Activated T-helper 2 cell treated with anti-CD3 and anti-CD28 coated beads, Interferon-gamma antibody, Interleukin-2, Interleukin-4, amounts not matched to agents 10 μg/mL and 5 μg/mL and 100 μg/mL, durations not matched to agents 14 hours and 24 hours and 36 hours (primary cell): ENCODE data around the gene SFMBT1. TPM values are rescaled to one million over a fixed set of nuclear protein-coding genes. Genes with fewer than 3 reads are reported as not detected.

Experiments
- DNase-seq: peaks from one replicate; pipeline ENCODE4 v3.0.0; 2021; ENCODE audit warnings: low spot score
- H3K27ac Mint-ChIP-seq: one replicate; pipeline ENCODE4 v1.8.0; 2021; ENCODE audit warnings: mixed read lengths
- H3K27me3 Mint-ChIP-seq: one replicate; pipeline ENCODE4 v1.8.0; 2021; ENCODE audit warnings: low read depth, mixed read lengths
- H3K36me3 Mint-ChIP-seq: one replicate; pipeline ENCODE4 v1.8.0; 2021; ENCODE audit warnings: low read depth, mixed read lengths
- H3K4me1 Mint-ChIP-seq: one replicate; pipeline ENCODE4 v1.8.0; 2021; ENCODE audit warnings: low read depth, mixed read lengths
- H3K4me3 Mint-ChIP-seq: one replicate; pipeline ENCODE4 v1.8.0; 2021; ENCODE audit warnings: low read depth, mild to moderate bottlenecking, moderate library complexity, mixed read lengths
- H3K9me3 Mint-ChIP-seq: one replicate; pipeline ENCODE4 v1.8.0; 2021; ENCODE audit warnings: mixed read lengths
- intact Hi-C: fragments of 100-400 bp; cut with micrococcal nuclease; formaldehyde crosslinking; loops from one replicate; pipeline ENCODE4 v1.15.1; 2023
- total RNA-seq: library from RNA; stranded (reverse); gene quantifications from 2 replicates; pipeline ENCODE4 v1.2.3, GENCODE V29; 2022

The SFMBT1 gene
- total RNA-seq, 1 donor from 2014 or later, result 23.4 TPM

- H3K36me3 Mint-ChIP-seq, result peaks cover 24% of the 10 kb centered on the region
- H3K9me3 Mint-ChIP-seq, result no peaks in the 10 kb centered on the region
- H3K27ac Mint-ChIP-seq, result peak overlapping the region; percentile 46
- H3K4me3 Mint-ChIP-seq, result peak overlapping the region; percentile 6
- H3K27me3 Mint-ChIP-seq, result no peaks in the 10 kb centered on the region
- peaks cover 53% of the 10 kb centered on the region for H3K4me1 Mint-ChIP-seq
- intact Hi-C loops, result loop anchor here (10.0 kb wide), 1 partner anchor 356 kb away; the partner anchor contains the start of genes NT5DC2 and UQCC5
- DNase-seq, result no peak
Observed at GRCh38 chr3:52891164-52891563, 154.7 kb downstream of the SFMBT1 start.

- Mint-ChIP-seq H3K36me3 (peaks cover 28% of the 10 kb centered on the region), H3K9me3 (no peaks in the 10 kb centered on the region), H3K4me1 (peaks cover 49% of the 10 kb centered on the region), H3K27ac (peak overlapping the region; percentile 51), H3K27me3 (no peaks in the 10 kb centered on the region), H3K4me3 (no peak overlapping the region)
- intact Hi-C loops, result loop anchor here (10.0 kb wide), 1 partner anchor 356 kb away; the partner anchor contains the start of genes NT5DC2 and UQCC5
- DNase-seq, result no peak
Observed at GRCh38 chr3:52890735-52891134, 155.1 kb downstream of the SFMBT1 start.

- DNase-seq, result no peak
- no peaks in the 10 kb centered on the region for H3K27me3 Mint-ChIP-seq
- H3K4me3 Mint-ChIP-seq, result no peak overlapping the region
Observed at GRCh38 chr3:52889901-52890300, 156.0 kb downstream of the SFMBT1 start.

GRCh38 chr3:52887166-52887565, 158.7 kb downstream of the SFMBT1 start:
- Mint-ChIP-seq H3K4me3 (no peak overlapping the region), H3K36me3 (peaks cover 25% of the 10 kb centered on the region), H3K9me3 (no peaks in the 10 kb centered on the region), H3K27ac (no peak overlapping the region), H3K4me1 (peaks cover 17% of the 10 kb centered on the region), H3K27me3 (no peaks in the 10 kb centered on the region)
- intact Hi-C loops, result no loop called here
- DNase-seq, result no peak

More at GRCh38 chr3:52889901-52890300, 156.0 kb downstream of the SFMBT1 start:
- H3K9me3 Mint-ChIP-seq, result no peaks in the 10 kb centered on the region
- peaks cover 41% of the 10 kb centered on the region for H3K4me1 Mint-ChIP-seq
- intact Hi-C loops, result loop anchor here (10.0 kb wide), 1 partner anchor 355 kb away; the partner anchor contains the start of genes NT5DC2 and UQCC5
- H3K27ac Mint-ChIP-seq, result no peak overlapping the region
- peaks cover 29% of the 10 kb centered on the region for H3K36me3 Mint-ChIP-seq

- Mint-ChIP-seq H3K27me3 (no peaks in the 10 kb centered on the region), H3K4me3 (no peak overlapping the region), H3K4me1 (peaks cover 8% of the 10 kb centered on the region), H3K9me3 (no peaks in the 10 kb centered on the region), H3K36me3 (peaks cover 25% of the 10 kb centered on the region), H3K27ac (no peak overlapping the region)
- intact Hi-C loops, result no loop called here
- DNase-seq, result no peak
Observed at GRCh38 chr3:52886049-52886730, 159.7 kb downstream of the SFMBT1 start.

- H3K27ac Mint-ChIP-seq, result no peak overlapping the region
- H3K27me3 Mint-ChIP-seq, result no peaks in the 10 kb centered on the region
- intact Hi-C loops, result no loop called here
- peaks cover 7% of the 10 kb centered on the region for H3K4me1 Mint-ChIP-seq
- DNase-seq, result no peak
- no peak overlapping the region for H3K4me3 Mint-ChIP-seq
- H3K36me3 Mint-ChIP-seq, result peaks cover 25% of the 10 kb centered on the region
- H3K9me3 Mint-ChIP-seq, result no peaks in the 10 kb centered on the region
Observed at GRCh38 chr3:52882377-52882776, 163.5 kb downstream of the SFMBT1 start.

- Mint-ChIP-seq H3K27me3 (no peaks in the 10 kb centered on the region), H3K36me3 (peaks cover 25% of the 10 kb centered on the region), H3K4me3 (no peak overlapping the region), H3K4me1 (peaks cover 7% of the 10 kb centered on the region), H3K9me3 (no peaks in the 10 kb centered on the region), H3K27ac (no peak overlapping the region)
- intact Hi-C loops, result no loop called here
- DNase-seq, result no peak
Observed at GRCh38 chr3:52881871-52882270, 164.0 kb downstream of the SFMBT1 start.

GRCh38 chr3:52880474-52880873, 165.4 kb downstream of the SFMBT1 start:
- H3K27ac Mint-ChIP-seq, result no peak overlapping the region
- intact Hi-C loops, result no loop called here
- no peak for DNase-seq
- H3K4me3 Mint-ChIP-seq, result no peak overlapping the region
- H3K36me3 Mint-ChIP-seq, result peaks cover 11% of the 10 kb centered on the region
- no peaks in the 10 kb centered on the region for H3K27me3 Mint-ChIP-seq
- no peaks in the 10 kb centered on the region for H3K9me3 Mint-ChIP-seq
- peaks cover 9% of the 10 kb centered on the region for H3K4me1 Mint-ChIP-seq

GRCh38 chr3:52880047-52880446, 165.8 kb downstream of the SFMBT1 start:
- H3K36me3 Mint-ChIP-seq, result peaks cover 7% of the 10 kb centered on the region
- no peaks in the 10 kb centered on the region for H3K27me3 Mint-ChIP-seq
- DNase-seq, result no peak
- H3K4me1 Mint-ChIP-seq, result peaks cover 13% of the 10 kb centered on the region
- H3K9me3 Mint-ChIP-seq, result no peaks in the 10 kb centered on the region
- H3K4me3 Mint-ChIP-seq, result no peak overlapping the region
- no peak overlapping the region for H3K27ac Mint-ChIP-seq
- intact Hi-C loops, result no loop called here

- peaks cover 2% of the 10 kb centered on the region for H3K36me3 Mint-ChIP-seq
- no peak for DNase-seq
- no peak overlapping the region for H3K27ac Mint-ChIP-seq
- intact Hi-C loops, result no loop called here
- no peaks in the 10 kb centered on the region for H3K27me3 Mint-ChIP-seq
- H3K9me3 Mint-ChIP-seq, result no peaks in the 10 kb centered on the region
- no peak overlapping the region for H3K4me3 Mint-ChIP-seq
- H3K4me1 Mint-ChIP-seq, result peaks cover 17% of the 10 kb centered on the region
Observed at GRCh38 chr3:52879581-52879980, 166.3 kb downstream of the SFMBT1 start.

- peaks cover 20% of the 10 kb centered on the region for H3K4me1 Mint-ChIP-seq
- H3K9me3 Mint-ChIP-seq, result no peaks in the 10 kb centered on the region
- H3K4me3 Mint-ChIP-seq, result no peak overlapping the region
- no peak overlapping the region for H3K27ac Mint-ChIP-seq
- intact Hi-C loops, result no loop called here
- no peaks in the 10 kb centered on the region for H3K36me3 Mint-ChIP-seq
- no peak for DNase-seq
- H3K27me3 Mint-ChIP-seq, result no peaks in the 10 kb centered on the region
Observed at GRCh38 chr3:52879090-52879489, 166.8 kb downstream of the SFMBT1 start.

GRCh38 chr3:52877085-52877484, 168.8 kb downstream of the SFMBT1 start:
- H3K36me3 Mint-ChIP-seq, result no peaks in the 10 kb centered on the region
- no peaks in the 10 kb centered on the region for H3K9me3 Mint-ChIP-seq
- intact Hi-C loops, result no loop called here
- H3K27me3 Mint-ChIP-seq, result no peaks in the 10 kb centered on the region
- H3K4me3 Mint-ChIP-seq, result no peak overlapping the region
- peaks cover 29% of the 10 kb centered on the region for H3K4me1 Mint-ChIP-seq
- H3K27ac Mint-ChIP-seq, result no peak overlapping the region
- DNase-seq, result no peak

- peaks cover 27% of the 10 kb centered on the region for H3K4me1 Mint-ChIP-seq
- H3K27me3 Mint-ChIP-seq, result no peaks in the 10 kb centered on the region
- no peak for DNase-seq
- H3K36me3 Mint-ChIP-seq, result no peaks in the 10 kb centered on the region
- no peaks in the 10 kb centered on the region for H3K9me3 Mint-ChIP-seq
- intact Hi-C loops, result no loop called here
- H3K4me3 Mint-ChIP-seq, result no peak overlapping the region
- peak overlapping the region; percentile 42 for H3K27ac Mint-ChIP-seq
Observed at GRCh38 chr3:52874864-52875587, 170.8 kb downstream of the SFMBT1 start.
